ENCODE measurements around the gene ANKRD13D. TPM values are rescaled to one million over a fixed set of nuclear protein-coding genes. Genes with fewer than 3 reads are reported as not detected.

Gene ANKRD13D
- total and polyA plus RNA-seq, 10 donors, result 65.2 to 151 (median 126) TPM

GRCh38 chr11:67248653-67249052, 40.5 kb upstream of the ANKRD13D start:
- Histone ChIP-seq H3K27me3 (replicated peaks in 1 of 7) (no peaks in the 10 kb centered on the region), H3K9me3 (no peaks in the 10 kb centered on the region), H3K4me3 (no peak overlapping the region), H3K4me1 (peaks cover 4 to 76% (median 24%) of the 10 kb centered on the region in 6 donors), H3K36me3 (peaks cover 7 to 100% (median 100%) of the 10 kb centered on the region in 6 donors), H3K27ac (peak overlapping the region in 2 of 8 donors; percentile 7 to 59)
- TF ChIP-seq, protein P1, sequence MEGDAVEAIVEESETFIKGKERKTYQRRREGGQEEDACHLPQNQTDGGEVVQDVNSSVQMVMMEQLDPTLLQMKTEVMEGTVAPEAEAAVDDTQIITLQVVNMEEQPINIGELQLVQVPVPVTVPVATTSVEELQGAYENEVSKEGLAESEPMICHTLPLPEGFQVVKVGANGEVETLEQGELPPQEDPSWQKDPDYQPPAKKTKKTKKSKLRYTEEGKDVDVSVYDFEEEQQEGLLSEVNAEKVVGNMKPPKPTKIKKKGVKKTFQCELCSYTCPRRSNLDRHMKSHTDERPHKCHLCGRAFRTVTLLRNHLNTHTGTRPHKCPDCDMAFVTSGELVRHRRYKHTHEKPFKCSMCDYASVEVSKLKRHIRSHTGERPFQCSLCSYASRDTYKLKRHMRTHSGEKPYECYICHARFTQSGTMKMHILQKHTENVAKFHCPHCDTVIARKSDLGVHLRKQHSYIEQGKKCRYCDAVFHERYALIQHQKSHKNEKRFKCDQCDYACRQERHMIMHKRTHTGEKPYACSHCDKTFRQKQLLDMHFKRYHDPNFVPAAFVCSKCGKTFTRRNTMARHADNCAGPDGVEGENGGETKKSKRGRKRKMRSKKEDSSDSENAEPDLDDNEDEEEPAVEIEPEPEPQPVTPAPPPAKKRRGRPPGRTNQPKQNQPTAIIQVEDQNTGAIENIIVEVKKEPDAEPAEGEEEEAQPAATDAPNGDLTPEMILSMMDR (IDR thresholded peaks at IDR 0.05 in 8 of 11, conservative IDR thresholded peaks at IDR 0.05 in 3 of 11), result no peak
- TF ChIP-seq POLR2A (IDR thresholded peaks at IDR 0.05) (no peak), POLR2AphosphoS5 (IDR thresholded peaks at IDR 0.05) (peak in 2 of 3 donors; percentile 35 to 41)
- no peak for DNase-seq
- intact Hi-C loops (cut with DNase I; ENCODE audit: low total_unique reads), result no loop called here

GRCh38 chr11:67250059-67251043, 38.8 kb upstream of the ANKRD13D start:
- WGBS, 5 donors, result 93 to 95% (median 94%) methylated on average over 37 of the region's 37 CpGs
- no peak overlapping the region for H3K4me3 ChIP-seq
- peaks cover 18 to 100% (median 100%) of the 10 kb centered on the region in 6 donors for H3K36me3 ChIP-seq
- no peak for DNase-seq
- intact Hi-C loops (cut with DNase I; ENCODE audit: low total_unique reads), result loop anchor here (10.0 kb wide), 1 partner anchor 134 kb away; no protein-coding TSS in a partner anchor
- H3K9me3 ChIP-seq, result no peaks in the 10 kb centered on the region
- peaks cover 0 to 75% (median 19%) of the 10 kb centered on the region in 6 donors for H3K4me1 ChIP-seq
- H3K27me3 ChIP-seq (replicated peaks in 1 of 7), result no peaks in the 10 kb centered on the region
- H3K27ac ChIP-seq, result peak overlapping the region in 1 of 8 donors; percentile 20
- TF ChIP-seq POLR2A (IDR thresholded peaks at IDR 0.05), result no peak
- TF ChIP-seq POLR2AphosphoS5 (IDR thresholded peaks at IDR 0.05), result peak; percentile 32 to 78 (median 47)

GRCh38 chr11:67251841-67252240, 37.3 kb upstream of the ANKRD13D start:
- H3K4me1 ChIP-seq, result peaks cover 0 to 79% (median 22%) of the 10 kb centered on the region in 6 donors
- H3K4me3 ChIP-seq, result no peak overlapping the region
- no peaks in the 10 kb centered on the region for H3K9me3 ChIP-seq
- 88 to 97% (median 95%) methylated on average over 1 of the region's 1 CpG for WGBS, 5 donors
- no peak for DNase-seq
- TF ChIP-seq, protein P1 (IDR thresholded peaks at IDR 0.05 in 8 of 11, conservative IDR thresholded peaks at IDR 0.05 in 3 of 11), result no peak
- peak in 1 of 3 donors; percentile 15 for TF ChIP-seq POLR2AphosphoS5 (IDR thresholded peaks at IDR 0.05)
- H3K27ac ChIP-seq, result peak overlapping the region in 1 of 8 donors; percentile 64
- H3K27me3 ChIP-seq (replicated peaks in 1 of 7), result no peaks in the 10 kb centered on the region
- peaks cover 18 to 100% (median 100%) of the 10 kb centered on the region in 6 donors for H3K36me3 ChIP-seq
- intact Hi-C loops (cut with DNase I; ENCODE audit: low total_unique reads), result loop anchor here (10.0 kb wide), 1 partner anchor 133 kb away; no protein-coding TSS in a partner anchor

DNA sequence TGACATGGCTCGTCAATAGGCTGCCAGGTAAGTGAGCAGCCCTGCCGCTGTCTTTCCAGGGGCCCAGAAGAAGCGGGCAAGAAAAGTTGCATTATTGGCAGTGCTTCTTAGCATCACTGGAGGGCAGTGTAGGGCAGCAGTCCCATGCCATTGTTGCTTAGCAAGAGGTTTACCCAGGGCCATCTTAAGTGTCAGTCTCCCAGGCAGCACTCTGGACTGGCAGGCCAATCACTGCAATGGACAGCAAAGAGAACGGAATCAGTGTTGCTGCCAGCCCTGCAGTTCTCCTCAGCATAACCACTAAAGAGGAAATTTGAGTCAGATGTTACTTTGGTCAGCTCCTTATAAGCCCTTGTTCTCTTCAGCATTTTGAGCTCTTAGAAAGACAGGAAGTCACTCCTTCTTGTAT, 36.3 kb upstream of the ANKRD13D start:
- no peak for DNase-seq
- Histone ChIP-seq H3K27ac (peak overlapping the region in 4 of 8 donors; percentile 24 to 64 (median 46)), H3K4me1 (peaks cover 0 to 85% (median 23%) of the 10 kb centered on the region in 6 donors), H3K36me3 (peaks cover 18 to 98% (median 95%) of the 10 kb centered on the region in 6 donors), H3K27me3 (replicated peaks in 1 of 7) (no peaks in the 10 kb centered on the region), H3K9me3 (no peaks in the 10 kb centered on the region), H3K4me3 (no peak overlapping the region)
- TF ChIP-seq POLR2A (IDR thresholded peaks at IDR 0.05) (no peak), POLR2AphosphoS5 (IDR thresholded peaks at IDR 0.05) (peak in 2 of 3 donors; percentile 41 to 70)
- TF ChIP-seq, protein P1 (IDR thresholded peaks at IDR 0.05 in 8 of 11, conservative IDR thresholded peaks at IDR 0.05 in 3 of 11), result peak in 5 of 11 experiments; percentile 29 to 47 (median 32)
- intact Hi-C loops (cut with DNase I; ENCODE audit: low total_unique reads), result loop anchor here (10.0 kb wide), 1 partner anchor 132 kb away; no protein-coding TSS in a partner anchor
- 72 to 82% (median 77%) methylated on average over 4 of the region's 4 CpGs for WGBS, 5 donors
